GM12865 (cell line): ENCODE results near the gene NEURL2.
"Not testable (repeated sequence)": the region's sequence is repeated elsewhere in the genome, so short reads cannot be mapped to it uniquely, and the experiment has no call there.

Experiments
- DNase-seq: peaks from one replicate; pipeline ENCODE4 v3.0.0; 2010; ENCODE audit warnings: low read depth
- H3K4me3 ChIP-seq: 2 replicates; pipeline ENCODE4 v1.5.1; 2011; ENCODE audit warnings: mild to moderate bottlenecking, low read depth, low read length, control low read depth
- TF ChIP-seq, protein P1 (sequence below): IDR thresholded peaks from 2 replicates; pipeline ENCODE4 v1.5.1; 2011; ENCODE audit warnings: low read length, control low read depth, low read depth, inconsistent platforms; ENCODE audit not compliant: insufficient read depth; ENCODE audit errors: missing control alignments

The NEURL2 gene

DNA sequence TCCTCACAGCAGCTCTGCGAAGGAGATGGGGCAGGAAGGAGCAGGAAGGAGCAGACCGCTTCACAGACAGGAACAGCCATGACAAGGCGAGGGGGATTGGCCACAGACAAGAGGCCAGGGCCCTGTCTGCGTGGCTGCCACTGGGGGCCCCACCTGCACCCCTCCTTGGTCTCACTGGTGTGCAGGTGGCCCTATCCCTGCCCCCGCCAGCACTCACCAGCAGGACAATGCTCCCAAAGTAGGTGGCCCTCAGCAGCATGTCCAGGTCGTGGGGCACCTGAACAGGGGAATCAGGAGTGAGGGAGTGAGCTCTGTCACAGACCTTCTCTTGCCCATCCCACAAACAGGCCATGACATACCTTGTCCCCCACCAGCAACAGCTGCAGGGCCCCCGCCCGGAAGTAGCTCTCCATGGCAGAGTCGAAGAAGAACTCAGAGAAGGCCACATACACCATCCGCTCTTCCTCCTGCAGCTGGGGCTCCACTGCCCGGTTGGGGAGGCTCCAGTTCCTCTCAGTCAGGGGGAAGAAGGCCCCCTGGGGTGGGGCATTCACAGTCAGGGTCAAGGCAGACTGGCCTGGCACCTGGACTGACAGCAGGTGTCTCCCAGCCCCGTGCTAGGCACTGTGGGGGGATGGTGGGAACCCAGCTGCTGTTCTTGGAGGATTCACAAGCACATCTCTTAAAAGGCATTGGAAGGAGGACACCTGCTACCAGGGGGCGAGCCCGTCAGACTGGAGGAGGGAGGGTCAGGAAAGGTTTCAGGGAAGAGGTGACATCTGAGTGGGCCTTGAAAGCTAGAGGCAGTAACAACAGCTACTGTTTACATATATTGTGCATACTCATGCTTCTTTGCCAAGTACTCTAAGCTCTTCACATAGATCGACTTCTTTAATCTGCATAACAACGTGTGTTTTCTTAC lies 13.8 kb upstream of the NEURL2 start:
- TF ChIP-seq, protein P1, sequence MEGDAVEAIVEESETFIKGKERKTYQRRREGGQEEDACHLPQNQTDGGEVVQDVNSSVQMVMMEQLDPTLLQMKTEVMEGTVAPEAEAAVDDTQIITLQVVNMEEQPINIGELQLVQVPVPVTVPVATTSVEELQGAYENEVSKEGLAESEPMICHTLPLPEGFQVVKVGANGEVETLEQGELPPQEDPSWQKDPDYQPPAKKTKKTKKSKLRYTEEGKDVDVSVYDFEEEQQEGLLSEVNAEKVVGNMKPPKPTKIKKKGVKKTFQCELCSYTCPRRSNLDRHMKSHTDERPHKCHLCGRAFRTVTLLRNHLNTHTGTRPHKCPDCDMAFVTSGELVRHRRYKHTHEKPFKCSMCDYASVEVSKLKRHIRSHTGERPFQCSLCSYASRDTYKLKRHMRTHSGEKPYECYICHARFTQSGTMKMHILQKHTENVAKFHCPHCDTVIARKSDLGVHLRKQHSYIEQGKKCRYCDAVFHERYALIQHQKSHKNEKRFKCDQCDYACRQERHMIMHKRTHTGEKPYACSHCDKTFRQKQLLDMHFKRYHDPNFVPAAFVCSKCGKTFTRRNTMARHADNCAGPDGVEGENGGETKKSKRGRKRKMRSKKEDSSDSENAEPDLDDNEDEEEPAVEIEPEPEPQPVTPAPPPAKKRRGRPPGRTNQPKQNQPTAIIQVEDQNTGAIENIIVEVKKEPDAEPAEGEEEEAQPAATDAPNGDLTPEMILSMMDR = no peak
- no peak for DNase-seq
- H3K4me3 ChIP-seq = no peak overlapping the region

DNA sequence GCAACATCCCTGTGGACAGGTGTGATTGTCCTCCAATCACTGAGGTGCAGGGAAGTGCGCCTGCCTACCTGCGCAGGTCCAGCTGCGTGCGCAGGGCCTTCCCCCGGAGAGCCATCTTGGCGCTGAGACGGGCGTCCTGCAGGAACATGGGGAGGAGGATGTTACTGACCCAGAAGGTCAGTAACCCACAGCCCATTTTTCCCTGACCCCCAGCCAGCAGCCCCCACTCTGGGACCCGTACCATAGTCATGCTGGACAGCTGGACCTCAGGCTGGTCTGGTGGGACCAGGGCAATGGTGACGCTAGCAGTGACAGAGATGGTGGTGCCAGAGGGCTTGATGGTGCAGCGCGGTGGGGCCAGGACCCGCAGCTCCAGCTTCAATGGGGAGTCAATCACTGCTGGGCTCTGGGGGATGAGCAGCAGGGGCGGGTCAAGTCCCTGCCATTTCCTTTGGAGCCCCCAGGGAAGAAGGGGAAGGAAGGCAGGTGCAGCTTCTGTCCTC lies 11.2 kb upstream of the NEURL2 start:
- DNase-seq = no peak
- TF ChIP-seq, protein P1 = no peak
- H3K4me3 ChIP-seq = no peak overlapping the region

DNA sequence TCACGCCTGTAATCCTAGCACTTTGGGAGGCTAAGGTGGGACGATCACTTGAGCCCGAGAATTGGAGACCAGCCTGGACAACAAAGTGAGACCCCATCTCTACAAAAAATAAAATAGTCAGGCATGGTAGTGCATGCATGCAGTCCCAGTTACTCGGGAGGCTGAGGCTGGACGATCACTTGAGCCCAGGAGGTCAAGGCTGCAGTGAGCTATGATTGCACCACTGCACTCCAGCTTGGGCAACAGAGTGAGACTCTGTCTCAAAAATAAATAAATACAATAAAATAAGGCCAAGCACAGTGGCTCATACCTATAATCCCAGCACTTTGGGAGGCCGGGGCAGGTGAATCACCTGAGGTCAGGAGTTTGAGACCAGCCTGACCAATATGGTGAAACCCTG lies 10.3 kb upstream of the NEURL2 start:
- not testable (repeated sequence) for DNase-seq, H3K4me3 ChIP-seq

DNA sequence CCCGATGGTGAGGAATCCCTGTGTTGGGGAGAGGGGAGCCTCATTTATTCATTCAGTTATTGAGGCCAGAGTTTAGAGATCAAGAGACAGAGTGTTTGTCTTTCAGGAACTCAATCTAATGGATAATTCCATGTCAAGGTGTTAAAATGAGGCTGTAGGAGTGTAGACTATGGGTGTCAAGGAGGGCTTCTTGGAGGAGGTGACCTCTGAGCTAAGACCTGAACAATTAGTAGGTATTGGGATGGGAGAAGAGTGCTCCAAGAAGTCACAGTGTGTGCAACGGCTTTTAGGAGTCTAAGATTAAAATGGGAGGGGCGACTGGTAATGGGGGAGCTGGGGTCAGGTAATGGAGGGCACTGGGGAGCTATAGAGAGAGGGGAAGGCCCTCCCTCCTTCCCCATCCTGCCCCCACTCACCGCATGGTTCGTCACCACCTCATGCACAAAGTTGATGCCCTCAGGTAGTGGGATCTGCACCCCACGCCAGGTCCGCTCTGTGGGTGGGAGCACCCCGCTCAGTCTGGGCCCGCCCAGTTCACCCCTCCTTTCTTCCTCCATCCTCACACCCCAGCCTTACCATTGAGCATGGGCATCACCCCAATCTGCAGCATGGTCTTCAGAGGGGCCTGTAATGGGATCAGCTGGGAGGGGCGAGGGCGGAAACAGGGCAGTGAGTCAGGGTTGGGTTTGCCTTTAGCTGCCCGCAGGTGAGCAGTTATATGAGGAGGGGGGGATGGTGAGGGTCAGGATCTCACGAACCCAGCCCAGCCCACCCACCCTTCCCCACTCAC lies 8.2 kb upstream of the NEURL2 start:
- DNase-seq = no peak

DNA sequence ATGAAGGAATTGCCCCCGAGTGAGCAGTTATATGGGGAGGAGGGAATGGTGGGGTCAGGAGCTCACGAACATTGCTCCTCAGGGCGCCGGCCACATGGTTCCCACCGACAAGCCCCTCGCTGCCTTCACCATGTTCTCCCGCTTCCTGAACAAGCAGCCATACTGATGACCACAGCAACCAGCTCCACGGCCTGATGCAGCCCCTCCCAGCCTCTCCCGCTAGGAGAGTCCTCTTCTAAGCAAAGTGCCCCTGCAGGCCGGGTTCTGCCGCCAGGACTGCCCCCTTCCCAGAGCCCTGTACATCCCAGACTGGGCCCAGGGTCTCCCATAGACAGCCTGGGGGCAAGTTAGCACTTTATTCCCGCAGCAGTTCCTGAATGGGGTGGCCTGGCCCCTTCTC lies 7.3 kb upstream of the NEURL2 start:
- no peak overlapping the region for H3K4me3 ChIP-seq
- TF ChIP-seq, protein P1 = no peak
- no peak for DNase-seq

More for the DNA sequence above, 8.2 kb upstream of the NEURL2 start:
- no peak overlapping the region for H3K4me3 ChIP-seq
- TF ChIP-seq, protein P1 = no peak

DNA sequence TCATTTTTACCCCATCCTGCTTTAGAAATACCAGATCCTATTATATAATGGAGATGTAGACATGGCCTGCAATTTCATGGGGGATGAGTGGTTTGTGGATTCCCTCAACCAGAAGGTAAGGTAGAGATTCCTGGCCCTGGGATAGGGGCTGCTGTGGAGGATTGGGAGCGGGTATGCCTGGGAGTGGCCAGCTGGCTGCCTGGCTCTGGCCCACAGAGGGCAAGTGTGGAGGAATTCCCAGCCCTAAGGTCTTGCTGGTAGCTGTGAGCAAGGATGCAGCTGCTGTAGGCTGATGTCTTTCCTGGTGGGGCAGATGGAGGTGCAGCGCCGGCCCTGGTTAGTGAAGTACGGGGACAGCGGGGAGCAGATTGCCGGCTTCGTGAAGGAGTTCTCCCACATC lies 6.7 kb upstream of the NEURL2 start:
- H3K4me3 ChIP-seq = no peak overlapping the region
- DNase-seq = no peak
- TF ChIP-seq, protein P1 = no peak

DNA sequence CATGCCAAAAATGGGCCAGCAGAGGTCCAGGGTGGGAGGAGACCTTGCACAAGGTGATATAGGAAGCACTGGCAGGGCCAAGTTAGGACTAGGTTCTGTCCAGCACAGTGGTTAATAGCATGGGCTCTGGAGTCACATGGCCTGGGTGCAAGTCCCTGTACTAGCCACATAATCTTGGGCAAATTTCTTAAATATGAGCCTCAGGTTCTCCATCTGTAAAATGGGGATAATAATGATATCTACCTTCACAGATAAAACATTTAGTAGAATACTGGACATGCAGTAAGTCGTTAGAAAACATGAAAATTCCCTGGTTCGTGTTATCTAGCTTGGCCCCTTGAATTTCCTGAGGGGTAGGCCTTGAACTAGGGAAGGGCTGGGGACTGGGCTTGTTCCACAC lies 6.3 kb upstream of the NEURL2 start:
- TF ChIP-seq, protein P1 = no peak
- no peak for DNase-seq
- no peak overlapping the region for H3K4me3 ChIP-seq
